T47D (cell line): ENCODE results near the gene RXRA.

Experiments
- DNase-seq, 2 experiments: peaks; one replicate each; pipeline versions ENCODE4 v3.0.0 to v3.0.0-alpha.2; 2011 to 2012; ENCODE audit warnings: low read depth in 1 of 2, low spot score in 1 of 2
- JUND ChIP-seq: IDR thresholded peaks from 2 replicates; pipeline ENCODE4 v1.6.1; 2012; ENCODE audit warnings: low read depth
- in situ Hi-C: cut with HindIII; loops from 2 replicates; pipeline ENCODE4 v1.10.0; 2016; ENCODE audit warnings: low sequenced_read_pairs, low pct_unique_long_range_greater_than_20kb

Gene RXRA

DNA sequence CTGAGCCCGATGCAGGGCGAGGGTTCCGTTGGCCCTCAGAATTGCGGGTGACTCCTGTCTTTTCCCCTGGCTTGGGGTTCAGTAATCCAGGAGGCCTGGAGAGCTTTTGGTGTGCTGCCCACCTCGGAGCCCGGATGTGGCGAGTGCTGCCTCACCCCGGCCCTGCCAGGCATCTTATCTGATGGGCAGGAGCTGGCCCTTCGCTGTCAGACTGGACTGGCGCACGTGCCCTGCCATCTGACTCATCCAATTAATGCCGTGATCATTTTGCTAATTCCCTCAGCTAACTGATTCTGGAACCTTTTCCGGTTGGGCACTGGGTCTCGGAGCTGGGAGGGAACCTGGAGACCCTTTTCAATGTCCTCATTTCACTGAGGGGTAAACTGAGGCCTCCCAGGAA is 34.6 kb downstream of the RXRA start:
- in situ Hi-C loops: no loop called here
- peak; percentile 79 to 84 for DNase-seq

DNA sequence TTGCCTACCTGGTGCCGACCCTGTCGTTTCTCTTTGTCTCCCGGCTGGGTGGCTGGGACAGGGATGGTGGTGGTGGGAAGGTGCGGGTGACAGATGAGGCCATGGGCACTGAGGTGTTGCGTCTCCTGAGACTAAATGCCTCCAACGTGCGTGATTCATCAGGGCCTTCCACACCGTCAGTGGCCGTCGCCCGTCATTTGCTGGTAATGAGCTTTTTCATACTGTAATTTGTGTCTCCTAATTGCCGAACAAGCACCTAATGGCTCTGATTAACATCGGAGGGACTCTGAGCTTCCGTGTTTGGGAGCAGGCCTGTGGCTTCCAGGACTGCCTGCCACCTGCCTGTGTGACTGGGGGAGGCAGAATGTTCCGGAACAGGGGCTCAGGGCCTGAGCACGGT is 35.2 kb downstream of the RXRA start:
- DNase-seq: no peak
- in situ Hi-C loops: no loop called here
- no peak for TF ChIP-seq JUND

More for the DNA sequence above, 34.6 kb downstream of the RXRA start:
- TF ChIP-seq JUND: no peak

DNA sequence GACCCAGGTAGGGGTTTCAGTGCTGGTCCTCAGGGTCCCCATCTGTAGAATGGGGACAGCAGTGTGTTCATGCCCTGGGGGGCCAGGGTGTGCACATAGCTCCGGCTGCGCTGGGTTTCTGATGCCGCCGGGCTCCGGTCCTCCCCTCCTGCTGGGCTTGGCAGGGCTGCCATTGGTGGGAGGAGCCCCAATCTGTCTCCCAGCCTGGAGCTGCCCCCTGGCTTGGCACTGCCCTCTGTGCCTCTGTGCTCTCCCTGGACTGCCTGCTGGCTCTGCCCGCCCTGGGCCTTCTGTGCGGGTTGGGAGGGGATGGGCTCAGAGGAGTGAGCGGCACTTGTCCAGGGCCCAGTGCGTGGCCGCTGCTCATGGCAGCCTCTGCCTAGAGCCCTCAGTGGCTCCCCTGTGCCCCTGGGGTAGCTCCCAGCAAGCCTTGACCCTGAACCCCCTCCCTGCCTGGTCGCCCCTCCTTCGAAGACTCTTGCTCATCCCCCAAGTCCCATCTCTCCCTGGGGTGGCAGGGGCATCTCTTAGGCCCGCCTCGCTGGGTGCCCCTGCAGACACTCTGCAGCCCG is 35.7 kb downstream of the RXRA start:
- no peak for TF ChIP-seq JUND
- no peak for DNase-seq
- in situ Hi-C loops: no loop called here

DNA sequence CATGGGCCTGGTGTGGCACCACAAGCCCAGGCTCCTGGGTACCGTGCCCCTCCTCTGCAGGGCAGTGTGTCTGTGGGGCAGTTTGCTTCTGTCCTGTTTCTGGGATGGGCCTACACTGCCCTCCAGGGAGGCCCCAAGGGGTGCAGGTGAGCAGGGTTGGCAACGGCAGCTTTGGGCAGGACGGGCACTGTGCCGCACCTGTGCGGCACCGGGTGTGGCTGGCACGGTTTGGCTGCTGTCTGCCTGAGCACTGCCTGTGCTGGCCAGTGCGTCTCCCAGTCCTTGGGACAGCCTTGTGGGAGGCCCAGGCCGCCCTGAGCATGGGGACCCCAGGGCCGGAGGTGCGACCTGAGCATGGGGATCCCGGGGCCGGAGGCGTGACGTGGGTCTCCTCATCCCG is 37.2 kb downstream of the RXRA start:
- TF ChIP-seq JUND: no peak
- in situ Hi-C loops: no loop called here
- peak in 1 of 2 experiments; percentile 61 for DNase-seq

DNA sequence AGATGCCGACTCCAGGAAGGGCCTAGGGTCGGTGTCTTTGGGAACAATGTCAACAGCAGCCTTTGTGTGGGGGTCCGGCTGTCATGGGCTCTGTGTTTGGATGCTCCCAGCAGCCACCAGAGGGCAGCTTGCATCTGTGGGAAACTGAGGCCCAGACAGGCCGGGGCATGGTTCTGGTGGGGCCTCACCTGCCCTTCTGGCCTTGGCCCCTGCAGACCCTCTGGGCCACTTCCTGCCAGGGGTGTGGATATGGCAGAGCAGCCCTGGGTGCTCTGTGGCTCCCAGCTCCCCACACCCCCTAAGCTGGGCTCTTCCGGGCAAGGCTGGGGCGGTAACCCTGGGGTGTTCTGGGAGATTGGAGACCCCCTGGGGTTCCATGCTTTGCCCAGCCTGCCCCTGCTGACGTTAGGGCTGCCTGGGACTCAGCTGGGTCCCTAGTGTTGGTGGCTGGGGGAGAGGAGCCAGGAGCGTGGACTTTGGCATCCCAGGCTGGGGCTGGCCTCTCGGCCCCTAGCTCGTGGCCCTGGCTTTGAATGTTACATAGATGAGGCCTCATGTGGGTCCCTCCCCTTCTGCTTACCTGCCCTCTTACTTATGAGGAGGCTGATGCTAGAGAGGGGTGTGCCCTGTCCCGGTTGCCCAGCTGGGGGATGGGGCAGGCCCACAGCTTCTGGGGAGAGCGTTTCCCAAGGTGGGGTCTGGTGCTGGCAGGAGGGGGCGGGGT is 38.3 kb downstream of the RXRA start:
- in situ Hi-C loops: no loop called here
- no peak for TF ChIP-seq JUND
- no peak for DNase-seq

DNA sequence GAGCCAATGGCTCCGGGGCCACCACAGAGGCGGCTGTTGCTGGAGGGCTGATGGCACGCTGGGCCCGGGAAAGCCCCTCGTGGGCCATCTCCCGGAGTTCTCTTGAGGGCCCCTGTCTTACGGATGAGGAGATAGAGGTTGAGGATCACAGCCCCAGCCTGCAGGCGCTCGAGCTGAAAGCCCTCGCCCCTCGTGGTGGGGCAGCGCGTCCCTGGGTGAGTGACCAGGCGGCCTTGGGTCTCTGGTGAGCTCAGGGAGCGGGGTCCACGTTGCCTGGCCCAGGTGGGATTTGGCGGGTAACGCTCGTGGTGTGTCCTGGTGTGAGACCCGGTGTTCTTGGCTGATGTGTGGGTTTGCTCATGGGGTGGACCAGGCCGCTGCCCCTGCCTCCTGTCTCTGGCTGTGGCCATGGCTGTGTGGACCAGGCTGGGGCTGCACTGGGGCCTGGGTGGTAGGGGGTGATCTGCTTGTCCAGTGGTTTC is 38.9 kb downstream of the RXRA start:
- DNase-seq: no peak
- in situ Hi-C loops: no loop called here
- TF ChIP-seq JUND: no peak

DNA sequence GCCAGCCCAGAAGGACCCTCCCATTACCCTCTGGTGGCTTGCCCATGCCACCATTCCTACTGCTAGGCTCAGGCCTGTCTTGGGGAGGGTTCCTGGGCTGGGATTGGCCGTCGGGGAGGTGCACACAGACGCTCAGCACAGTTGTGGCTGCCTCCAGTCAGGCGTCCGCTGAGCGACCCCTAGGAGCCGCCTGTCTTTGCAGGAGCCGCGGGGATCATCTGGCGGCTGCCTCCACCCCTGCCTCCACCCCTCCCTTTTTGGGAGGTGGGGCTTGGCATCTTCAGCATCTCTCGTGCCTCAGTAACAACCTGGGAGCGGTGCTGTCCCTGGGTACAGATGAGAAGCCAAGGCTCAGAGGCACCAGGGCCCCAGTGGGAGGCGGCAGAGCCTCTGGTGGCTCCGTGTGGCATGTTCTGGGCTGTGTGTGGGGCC is 39.6 kb downstream of the RXRA start:
- no peak for TF ChIP-seq JUND
- in situ Hi-C loops: no loop called here

DNA sequence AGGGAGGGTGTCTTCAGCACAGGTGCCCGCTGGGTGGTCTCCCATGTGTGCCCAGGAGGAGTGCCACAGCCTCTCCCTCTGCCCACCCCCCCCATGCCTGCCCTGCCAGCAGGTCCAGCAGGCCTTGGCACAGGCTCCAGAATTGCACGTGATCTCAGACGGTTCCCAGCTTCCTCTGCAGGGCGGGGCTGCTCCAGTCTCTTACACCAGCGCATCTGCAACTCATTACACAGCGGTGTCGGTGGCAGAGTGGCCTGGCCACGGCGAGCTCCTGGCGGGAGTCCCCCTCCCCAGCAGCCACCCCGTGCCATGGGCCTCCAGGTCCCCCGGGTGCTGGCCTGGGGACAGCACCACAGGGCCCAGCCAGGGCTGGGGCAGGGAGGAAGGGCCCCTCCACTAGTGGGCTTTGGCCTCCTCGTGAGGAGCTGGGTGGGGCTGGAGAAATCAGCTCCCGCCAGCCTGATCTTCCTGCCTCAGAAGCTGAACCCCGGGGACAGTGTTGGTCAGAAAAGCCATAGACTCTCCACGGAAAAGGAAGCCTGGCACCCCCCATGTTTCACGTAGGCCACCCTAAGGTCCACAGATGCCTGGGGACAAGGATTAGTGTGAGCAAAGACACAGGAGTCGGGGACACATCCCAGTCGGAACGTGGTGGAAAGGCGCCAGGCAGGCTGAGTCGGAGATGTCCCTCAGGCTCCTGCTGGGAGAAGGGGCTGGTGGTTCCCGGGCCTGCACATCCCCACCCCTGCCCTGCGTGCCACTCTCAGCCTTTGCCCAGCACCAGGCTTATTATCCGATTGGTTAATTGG is 40.2 kb downstream of the RXRA start:
- in situ Hi-C loops: no loop called here
- no peak for TF ChIP-seq JUND
- DNase-seq: peak; percentile 92 to 93

More for the DNA sequence above, 39.6 kb downstream of the RXRA start:
- DNase-seq: peak; percentile 86 to 92

DNA sequence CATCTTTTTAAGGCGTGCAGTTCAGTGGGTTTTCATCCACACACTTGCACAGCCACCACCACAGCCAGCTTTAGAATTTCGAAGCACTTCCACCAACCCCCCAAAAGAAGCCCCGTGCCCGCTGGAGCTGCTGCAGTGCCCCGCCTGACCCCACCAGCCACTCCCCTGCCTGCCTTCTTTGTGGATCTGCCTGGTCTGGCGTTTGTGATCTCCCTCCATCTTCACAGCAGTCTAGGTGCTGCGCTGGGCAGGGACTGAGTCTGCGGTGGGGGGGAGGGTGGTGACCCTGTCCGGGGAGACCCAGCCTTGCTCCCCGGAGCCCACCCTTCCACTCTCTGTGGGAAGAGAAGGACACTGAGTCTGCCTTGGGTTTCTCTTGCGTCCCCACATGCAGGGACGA is 40.8 kb downstream of the RXRA start:
- in situ Hi-C loops: no loop called here
- no peak for DNase-seq
- TF ChIP-seq JUND: no peak

DNA sequence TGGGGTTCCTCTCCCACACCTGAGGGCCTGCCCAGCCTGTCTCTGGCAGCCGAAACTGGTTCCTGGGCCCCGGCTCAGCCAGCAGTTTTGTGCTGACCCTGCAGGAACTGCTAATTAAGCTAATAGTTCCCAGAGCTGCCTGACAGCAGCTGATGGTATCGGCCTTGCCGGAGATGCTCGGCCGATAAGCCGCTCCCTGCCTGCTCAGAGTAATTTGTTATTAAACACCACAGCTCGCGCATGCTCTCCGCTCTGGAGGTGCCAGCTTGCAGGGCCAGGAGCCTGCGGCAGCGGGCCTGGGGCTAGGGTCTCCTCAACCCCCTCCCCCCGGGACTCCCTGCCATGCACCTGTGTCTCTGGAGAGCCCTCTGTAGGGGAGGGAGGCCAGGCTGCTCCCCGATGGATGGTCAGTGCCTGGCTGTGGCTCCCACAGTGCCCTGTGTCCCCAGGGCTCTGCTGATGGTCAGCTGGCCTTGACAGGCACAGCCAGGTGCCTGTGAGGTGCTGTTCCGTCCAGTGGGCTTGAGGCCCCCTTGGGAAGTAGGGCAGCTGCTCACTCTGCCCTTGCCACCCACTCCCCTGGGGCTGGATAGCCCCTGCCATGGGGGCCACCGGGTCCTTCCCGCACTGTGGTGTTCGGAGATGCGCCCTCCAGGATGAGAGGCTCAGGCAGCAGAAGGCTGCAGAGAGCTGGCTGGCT is 41.7 kb downstream of the RXRA start:
- in situ Hi-C loops: no loop called here
- peak; percentile 73 to 85 for DNase-seq
- TF ChIP-seq JUND: no peak

DNA sequence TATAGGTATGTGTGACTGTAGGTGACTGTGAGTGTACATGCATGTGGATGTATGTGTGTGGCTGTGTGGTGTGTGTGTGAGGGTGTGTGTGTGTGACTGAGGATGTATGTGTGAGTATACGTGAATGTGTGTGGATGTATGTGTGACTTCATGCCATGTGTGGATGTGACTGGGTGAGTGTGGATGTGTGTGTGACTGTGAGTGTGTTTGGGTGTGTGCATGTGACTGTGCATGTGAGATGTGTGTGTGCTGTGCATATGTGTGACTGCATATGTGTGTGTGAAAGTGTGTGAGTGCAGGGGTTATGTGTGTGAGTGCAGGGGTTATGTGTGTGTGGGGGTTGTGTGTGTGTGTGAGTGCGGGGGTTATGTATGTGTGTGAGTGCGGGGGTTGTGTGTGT is 42.3 kb downstream of the RXRA start:
- no peak for DNase-seq
- TF ChIP-seq JUND: no peak
- in situ Hi-C loops: no loop called here

DNA sequence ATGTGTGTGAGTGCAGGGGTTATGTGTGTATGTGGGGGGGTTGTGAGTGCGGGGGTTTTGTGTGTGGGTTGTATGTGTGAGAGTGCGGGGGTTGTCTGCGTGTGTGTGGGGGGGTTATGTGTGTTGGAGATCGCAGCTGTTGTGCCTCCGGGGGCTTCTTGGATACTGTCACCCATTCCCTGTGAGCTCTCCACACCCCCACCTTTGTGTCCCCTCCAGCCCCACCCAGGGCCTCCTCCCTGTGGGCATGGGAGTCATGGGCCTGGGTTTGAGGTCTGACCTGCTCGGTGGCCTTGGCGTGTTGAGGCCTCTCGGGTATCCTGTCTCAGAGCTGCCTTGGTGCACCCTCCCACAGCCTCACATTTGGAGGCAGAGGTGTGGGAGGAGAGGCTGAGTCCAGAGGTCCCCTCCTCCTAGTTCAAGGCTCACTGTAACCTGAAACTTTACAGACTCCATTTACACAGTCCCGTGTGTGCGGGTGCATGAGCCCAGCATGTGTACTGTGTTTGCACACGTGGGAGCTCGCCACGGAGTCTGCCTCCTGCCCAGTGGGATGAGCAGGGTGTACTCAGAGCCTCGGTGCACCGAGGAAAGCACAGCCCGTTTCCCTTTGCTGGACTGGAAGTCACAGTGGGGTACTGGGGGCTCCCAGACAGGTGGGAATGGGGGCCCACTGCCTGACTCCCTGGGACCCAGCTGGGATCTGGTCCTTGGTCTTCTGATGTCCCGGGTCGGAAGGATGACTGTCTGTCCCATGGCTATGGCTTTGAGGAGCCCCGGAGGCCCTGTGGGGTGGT is 43.4 kb downstream of the RXRA start:
- no peak for TF ChIP-seq JUND
- in situ Hi-C loops: no loop called here
- DNase-seq: peak in 1 of 2 experiments; percentile 80
